Stimulated activated CD4-positive, alpha-beta T cell treated with anti-CD3 and anti-CD28 coated beads, Interleukin-1b, Interleukin-23, amount 100 ng/mL, for 4 hours (primary cell): Measurements from ENCODE around the gene ZMYM4.
"Not testable (repeated sequence)": the region's sequence is repeated elsewhere in the genome, so short reads cannot be mapped to it uniquely, and the experiment has no call there.

ENCODE experiments used
- DNase-seq, 2 donors: peaks; one replicate each; pipeline ENCODE4 v3.0.0-alpha.2; 2020; ENCODE audit warnings: low read depth in 2 of 2

The ZMYM4 gene

GRCh38 chr1:35326246-35326866, 57.8 kb downstream of the ZMYM4 start:
- DNase-seq, result no peak

- DNase-seq, result not testable (repeated sequence)
Observed at GRCh38 chr1:35331618-35332017, 63.1 kb downstream of the ZMYM4 start.

- no peak for DNase-seq
Observed at GRCh38 chr1:35334485-35334884, 66.0 kb downstream of the ZMYM4 start.

GRCh38 chr1:35340519-35340918, 72.0 kb downstream of the ZMYM4 start:
- DNase-seq, result no peak

- DNase-seq, result no peak
Observed at GRCh38 chr1:35345439-35345981, 77.0 kb downstream of the ZMYM4 start.

- no peak for DNase-seq
Observed at GRCh38 chr1:35350872-35351271, 82.4 kb downstream of the ZMYM4 start.

- no peak for DNase-seq
Observed at GRCh38 chr1:35359995-35360394, 91.5 kb downstream of the ZMYM4 start.

GRCh38 chr1:35361638-35362037, 93.1 kb downstream of the ZMYM4 start:
- no peak for DNase-seq

GRCh38 chr1:35364741-35365140, 96.2 kb downstream of the ZMYM4 start:
- no peak for DNase-seq

GRCh38 chr1:35367914-35368313, 99.4 kb downstream of the ZMYM4 start:
- no peak for DNase-seq

- DNase-seq, result no peak
Observed at GRCh38 chr1:35369922-35370671, 101.6 kb downstream of the ZMYM4 start.

- DNase-seq, result no peak
Observed at GRCh38 chr1:35371506-35371905, 103.0 kb downstream of the ZMYM4 start.

- no peak for DNase-seq
Observed at GRCh38 chr1:35377555-35377954, 109.0 kb downstream of the ZMYM4 start.

- no peak for DNase-seq
Observed at GRCh38 chr1:35379317-35380000, 111.0 kb downstream of the ZMYM4 start.

- not testable (repeated sequence) for DNase-seq
Observed at GRCh38 chr1:35380111-35380510, 111.6 kb downstream of the ZMYM4 start.

GRCh38 chr1:35382107-35382506, 113.6 kb downstream of the ZMYM4 start:
- no peak for DNase-seq

GRCh38 chr1:35386290-35386689, 117.8 kb downstream of the ZMYM4 start:
- no peak for DNase-seq

GRCh38 chr1:35386959-35387358, 118.5 kb downstream of the ZMYM4 start:
- DNase-seq, result no peak

- no peak for DNase-seq
Observed at GRCh38 chr1:35390600-35391494, 122.3 kb downstream of the ZMYM4 start.

GRCh38 chr1:35394386-35394785, 125.9 kb downstream of the ZMYM4 start:
- DNase-seq, result no peak

GRCh38 chr1:35398739-35399138, 130.2 kb downstream of the ZMYM4 start:
- DNase-seq, result no peak

- no peak for DNase-seq
Observed at GRCh38 chr1:35401049-35401448, 132.5 kb downstream of the ZMYM4 start.
